DND-41 (cell line): Measurements from ENCODE around the gene SNX19.

Experiments used
- ATAC-seq: fragments of 200-7000 bp; cut with Tn5 transposase; 3 replicates; pipeline ENCODE4 v1.9.1; 2021; ENCODE audit warnings: low read depth; ENCODE audit not compliant: insufficient read depth
- DNase-seq: peaks from one replicate; pipeline ENCODE4 v3.0.0-alpha.2; 2020
- H2AFZ ChIP-seq: 2 replicates; pipeline ENCODE4 v1.6.0; 2012; ENCODE audit warnings: low read depth, low read length
- H3K27ac ChIP-seq: 2 replicates; pipeline ENCODE4 v1.5.1; 2012; ENCODE audit warnings: low read length, inconsistent platforms
- H3K27me3 ChIP-seq: fragments of 200-600 bp; sonication (generic); 2 replicates; pipeline ENCODE4 v1.6.0; 2012; ENCODE audit warnings: low read length, mild to moderate bottlenecking, inconsistent platforms; ENCODE audit not compliant: insufficient read depth, poor library complexity
- H3K36me3 ChIP-seq: 2 replicates; pipeline ENCODE4 v1.5.1; 2012; ENCODE audit warnings: low read length, inconsistent platforms; ENCODE audit not compliant: insufficient read depth
- H3K4me1 ChIP-seq: 2 replicates; pipeline ENCODE4 v1.5.1; 2012; ENCODE audit warnings: mild to moderate bottlenecking, low read length; ENCODE audit not compliant: insufficient read depth
- H3K4me2 ChIP-seq: 2 replicates; pipeline ENCODE4 v1.6.0; 2012; ENCODE audit warnings: mild to moderate bottlenecking, moderate library complexity, low read length, inconsistent platforms; ENCODE audit not compliant: insufficient read depth
- H3K4me3 ChIP-seq, 2 experiments: fragments of 200-600 bp in 1 of 2; shearing (Covaris generic) in 1 of 2; 2 replicates each; pipeline ENCODE4 v1.5.1; 2012 to 2016; ENCODE audit warnings: inconsistent platforms in 2 of 2, low read length in 2 of 2, mild to moderate bottlenecking in 2 of 2, low read depth in 1 of 2, moderate library complexity in 1 of 2
- H3K79me2 ChIP-seq: 2 replicates; pipeline ENCODE4 v1.6.0; 2012; ENCODE audit warnings: low read length, inconsistent platforms; ENCODE audit not compliant: insufficient read depth
- H3K9ac ChIP-seq: 2 replicates; pipeline ENCODE4 v1.6.0; 2012; ENCODE audit warnings: low read depth, mild to moderate bottlenecking, inconsistent platforms, low read length, moderate library complexity
- H3K9me3 ChIP-seq: 2 replicates; pipeline ENCODE4 v1.5.1; 2012; ENCODE audit warnings: low read length, moderate library complexity, mild to moderate bottlenecking, inconsistent platforms; ENCODE audit not compliant: insufficient read depth, severe bottlenecking
- H4K20me1 ChIP-seq: 2 replicates; pipeline ENCODE4 v1.6.0; 2012; ENCODE audit warnings: low read length; ENCODE audit not compliant: insufficient read depth
- EZH2 ChIP-seq: IDR thresholded peaks from 3 replicates; pipeline ENCODE4 v1.6.1; 2012; ENCODE audit warnings: borderline replicate concordance, low read depth, mild to moderate bottlenecking, moderate library complexity, low read length, inconsistent platforms; ENCODE audit not compliant: severe bottlenecking
- TF ChIP-seq, protein P1 (sequence below): IDR thresholded peaks from 2 replicates; pipeline ENCODE4 v1.5.1; 2012; ENCODE audit warnings: borderline replicate concordance, low read length, moderate library complexity, mild to moderate bottlenecking; ENCODE audit not compliant: poor library complexity, severe bottlenecking; ENCODE audit errors: extremely low read depth

Gene SNX19

GRCh38 chr11:130892861-130893260 is 23.4 kb downstream of the SNX19 start:
- H3K4me2 ChIP-seq, result no peak overlapping the region
- no peaks in the 10 kb centered on the region for H3K79me2 ChIP-seq
- no peak for DNase-seq
- H3K27ac ChIP-seq, result no peak overlapping the region
- no peak for ATAC-seq
- peaks cover 80% of the 10 kb centered on the region for H3K36me3 ChIP-seq
- TF ChIP-seq, protein P1, sequence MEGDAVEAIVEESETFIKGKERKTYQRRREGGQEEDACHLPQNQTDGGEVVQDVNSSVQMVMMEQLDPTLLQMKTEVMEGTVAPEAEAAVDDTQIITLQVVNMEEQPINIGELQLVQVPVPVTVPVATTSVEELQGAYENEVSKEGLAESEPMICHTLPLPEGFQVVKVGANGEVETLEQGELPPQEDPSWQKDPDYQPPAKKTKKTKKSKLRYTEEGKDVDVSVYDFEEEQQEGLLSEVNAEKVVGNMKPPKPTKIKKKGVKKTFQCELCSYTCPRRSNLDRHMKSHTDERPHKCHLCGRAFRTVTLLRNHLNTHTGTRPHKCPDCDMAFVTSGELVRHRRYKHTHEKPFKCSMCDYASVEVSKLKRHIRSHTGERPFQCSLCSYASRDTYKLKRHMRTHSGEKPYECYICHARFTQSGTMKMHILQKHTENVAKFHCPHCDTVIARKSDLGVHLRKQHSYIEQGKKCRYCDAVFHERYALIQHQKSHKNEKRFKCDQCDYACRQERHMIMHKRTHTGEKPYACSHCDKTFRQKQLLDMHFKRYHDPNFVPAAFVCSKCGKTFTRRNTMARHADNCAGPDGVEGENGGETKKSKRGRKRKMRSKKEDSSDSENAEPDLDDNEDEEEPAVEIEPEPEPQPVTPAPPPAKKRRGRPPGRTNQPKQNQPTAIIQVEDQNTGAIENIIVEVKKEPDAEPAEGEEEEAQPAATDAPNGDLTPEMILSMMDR, result no peak
- TF ChIP-seq EZH2, result no peak
- no peaks in the 10 kb centered on the region for H3K4me1 ChIP-seq
- no peak overlapping the region for H3K4me3 ChIP-seq
- no peak overlapping the region for H2AFZ ChIP-seq
- H3K27me3 ChIP-seq, result no peaks in the 10 kb centered on the region
- 0 out of 2 replicates have a peak, but pooled peaks cover 7% of the 10 kb centered on the region for H4K20me1 ChIP-seq
- no peak overlapping the region for H3K9ac ChIP-seq
- H3K9me3 ChIP-seq, result no peaks in the 10 kb centered on the region

DNA sequence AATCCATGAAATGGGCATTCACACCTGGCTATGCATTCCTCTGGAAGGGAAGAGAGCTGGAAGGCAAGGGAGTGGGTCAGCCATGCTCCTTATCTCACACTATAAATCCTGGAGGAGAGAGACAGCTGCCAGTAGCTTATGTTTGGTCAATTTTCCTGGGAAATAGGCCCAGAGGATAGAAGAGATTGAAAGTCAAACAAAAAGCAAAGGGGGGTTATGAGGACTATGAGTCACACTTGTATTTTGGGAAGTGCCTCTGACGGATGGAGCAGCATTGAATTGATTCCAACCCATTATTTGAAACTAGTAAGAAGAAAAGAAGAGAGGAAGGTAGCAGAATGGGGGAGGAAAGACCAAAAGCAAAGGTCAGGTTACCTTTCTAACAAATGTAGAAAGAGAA is 25.0 kb downstream of the SNX19 start:
- H2AFZ ChIP-seq, result no peak overlapping the region
- H3K9ac ChIP-seq, result no peak overlapping the region
- 0 out of 2 replicates have a peak, but pooled peaks cover 2% of the 10 kb centered on the region for H4K20me1 ChIP-seq
- H3K9me3 ChIP-seq, result no peaks in the 10 kb centered on the region
- H3K27ac ChIP-seq, result no peak overlapping the region
- no peak overlapping the region for H3K4me3 ChIP-seq
- H3K79me2 ChIP-seq, result no peaks in the 10 kb centered on the region
- no peak for TF ChIP-seq EZH2
- TF ChIP-seq, protein P1, result no peak
- no peak overlapping the region for H3K4me2 ChIP-seq
- H3K27me3 ChIP-seq, result no peaks in the 10 kb centered on the region
- ATAC-seq (no peak), DNase-seq (no peak)
- H3K4me1 ChIP-seq, result no peaks in the 10 kb centered on the region
- peaks cover 71% of the 10 kb centered on the region for H3K36me3 ChIP-seq

DNA sequence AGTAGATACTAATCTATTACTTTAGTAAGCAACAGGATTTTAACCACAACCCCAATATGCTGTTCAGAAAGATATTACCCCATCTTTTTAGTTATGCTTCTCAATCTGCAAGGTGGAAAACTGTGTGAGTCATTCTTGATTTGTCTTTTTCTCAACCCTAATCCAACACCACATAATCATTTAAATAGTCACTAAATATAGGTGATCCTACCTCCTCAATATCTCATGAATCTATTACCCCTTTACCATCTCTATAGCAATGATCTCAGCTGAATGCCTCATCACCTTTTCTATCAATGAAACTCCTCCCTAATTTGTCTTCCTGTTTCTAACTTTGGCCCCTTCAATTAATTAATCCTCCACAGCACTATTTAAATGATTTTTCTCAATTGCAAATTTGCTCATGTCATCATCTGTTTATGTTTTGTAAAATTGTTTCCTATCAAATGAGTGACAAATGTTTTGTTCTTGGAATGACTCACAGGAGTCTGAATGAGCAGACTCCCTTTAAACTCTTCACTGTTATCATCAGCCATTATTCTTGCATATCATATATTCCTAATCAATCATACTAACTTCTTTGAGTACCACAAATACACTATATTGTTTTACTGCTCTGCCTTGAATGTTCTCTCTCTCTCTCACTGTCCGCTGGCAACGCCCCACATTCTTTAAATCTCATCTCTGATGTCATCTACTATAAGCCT is 26.1 kb downstream of the SNX19 start:
- H3K4me2 ChIP-seq, result no peak overlapping the region
- no peak for DNase-seq
- H3K9ac ChIP-seq, result no peak overlapping the region
- no peak overlapping the region for H3K4me3 ChIP-seq
- no peak for ATAC-seq
- H3K9me3 ChIP-seq, result no peaks in the 10 kb centered on the region
- H3K27me3 ChIP-seq, result no peaks in the 10 kb centered on the region
- 0 out of 2 replicates have a peak, but pooled peaks cover 2% of the 10 kb centered on the region for H4K20me1 ChIP-seq
- TF ChIP-seq, protein P1, result no peak
- TF ChIP-seq EZH2, result no peak
- peaks cover 72% of the 10 kb centered on the region for H3K36me3 ChIP-seq
- no peaks in the 10 kb centered on the region for H3K79me2 ChIP-seq
- H3K27ac ChIP-seq, result no peak overlapping the region
- no peak overlapping the region for H2AFZ ChIP-seq
- H3K4me1 ChIP-seq, result no peaks in the 10 kb centered on the region

DNA sequence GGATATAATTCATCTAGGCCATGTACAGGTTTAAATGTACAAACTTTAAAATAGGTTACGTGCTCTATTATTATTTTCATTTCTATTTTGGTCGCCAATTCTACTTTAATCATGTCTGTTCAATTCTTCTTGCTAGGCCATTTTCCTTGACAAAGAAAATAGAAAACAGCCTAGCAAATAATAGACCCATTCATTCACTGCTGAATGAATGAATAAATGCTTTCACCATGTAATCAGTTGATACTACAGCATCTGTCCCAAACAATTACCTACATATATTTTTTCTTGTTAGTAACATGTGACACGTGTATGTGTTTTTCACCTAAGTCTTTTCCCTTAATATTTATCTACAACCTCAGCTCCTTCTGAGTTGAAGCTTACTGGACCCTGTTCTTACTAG is 27.5 kb downstream of the SNX19 start:
- Histone ChIP-seq H3K4me2 (no peak overlapping the region), H3K9me3 (no peaks in the 10 kb centered on the region), H4K20me1 (no peaks in the 10 kb centered on the region), H3K27ac (no peak overlapping the region), H3K27me3 (no peaks in the 10 kb centered on the region), H3K4me3 (no peak overlapping the region), H3K79me2 (no peaks in the 10 kb centered on the region), H3K9ac (no peak overlapping the region), H3K4me1 (no peaks in the 10 kb centered on the region), H2AFZ (no peak overlapping the region), H3K36me3 (peaks cover 69% of the 10 kb centered on the region)
- TF ChIP-seq, protein P1, result no peak
- TF ChIP-seq EZH2, result no peak
- DNase-seq (no peak), ATAC-seq (no peak)
